Measurements from ENCODE around the gene NCAPD3. TPM values are rescaled to one million over a fixed set of nuclear protein-coding genes. Genes with fewer than 3 reads are reported as not detected.

The NCAPD3 gene
- total RNA-seq, 1 experiment from 2014 or later: 49.6 TPM

GRCh38 chr11:134267966-134268365, 44.2 kb upstream of the NCAPD3 start:
- no peaks in the 10 kb centered on the region for H3K36me3 ChIP-seq (ENCODE audit: low read depth)
- H3K27ac ChIP-seq: peak overlapping the region; percentile 66; the same call in 1 of the 2 replicates
- ChIA-PET CTCF (no interaction called here), POLR2A (ENCODE audit: unreplicated experiment) (no interaction called here)
- no peaks in the 10 kb centered on the region for H4K20me1 ChIP-seq (ENCODE audit: insufficient read depth)
- H3K9me2 ChIP-seq (ENCODE audit: insufficient read depth): no peaks in the 10 kb centered on the region
- peaks cover 33% of the 10 kb centered on the region for H3F3A ChIP-seq (ENCODE audit: insufficient read depth, low read depth)
- H3K4me2 ChIP-seq: peak overlapping the region; percentile 56; the same call in 1 of the 2 replicates
- intact Hi-C loops (cut with micrococcal nuclease; ENCODE audit: unreplicated experiment): no loop called here
- peaks cover 36% of the 10 kb centered on the region for H3K4me1 ChIP-seq (replicated peaks; ENCODE audit: insufficient read depth)
- H3K79me2 ChIP-seq (ENCODE audit: low read depth): no peaks in the 10 kb centered on the region
- H3K4me3 ChIP-seq: no peak overlapping the region
- DNase-seq: no peak
- TF ChIP-seq EZH2 (IDR thresholded peaks at IDR 0.05; ENCODE audit: low read depth) (no peak), CTCF (conservative IDR thresholded peaks at IDR 0.05) (no peak)
- H3K27me3 ChIP-seq (ENCODE audit: insufficient read depth, low read depth): no peaks in the 10 kb centered on the region
- H2AFZ ChIP-seq: no peak overlapping the region
- no TSS peak for BruUV-seq (replicated peaks)
- H3K9me3 ChIP-seq (ENCODE audit: insufficient read depth, low read depth): no peaks in the 10 kb centered on the region; the same call in 1 of the 2 replicates

- no TSS peak for BruUV-seq (replicated peaks)
- CTCF ChIA-PET: no interaction called here
Measured at GRCh38 chr11:134267461-134267860, 43.7 kb upstream of the NCAPD3 start.

GRCh38 chr11:134266841-134267251, 43.1 kb upstream of the NCAPD3 start:
- Histone ChIP-seq H3K4me3 (no peak overlapping the region), H3K4me2 (peak overlapping the region; percentile 56), H3K27ac (peak overlapping the region; percentile 66), H3F3A (ENCODE audit: insufficient read depth, low read depth) (peaks cover 33% of the 10 kb centered on the region), H2AFZ (0 out of 2 replicates have a peak overlapping the region, but pooled peaks have one; percentile 4), H3K36me3 (ENCODE audit: low read depth) (no peaks in the 10 kb centered on the region), H3K27me3 (ENCODE audit: insufficient read depth, low read depth) (no peaks in the 10 kb centered on the region), H3K9me2 (ENCODE audit: insufficient read depth) (no peaks in the 10 kb centered on the region), H3K79me2 (ENCODE audit: low read depth) (no peaks in the 10 kb centered on the region), H3K4me1 (replicated peaks; ENCODE audit: insufficient read depth) (peaks cover 36% of the 10 kb centered on the region), H4K20me1 (ENCODE audit: insufficient read depth) (no peaks in the 10 kb centered on the region), H3K9me3 (ENCODE audit: insufficient read depth, low read depth) (no peaks in the 10 kb centered on the region; the same call in 1 of the 2 replicates)
- TF ChIP-seq EZH2 (IDR thresholded peaks at IDR 0.05; ENCODE audit: low read depth) (no peak), CTCF (conservative IDR thresholded peaks at IDR 0.05) (no peak)
- DNase-seq: peak; percentile 22 to 99
- intact Hi-C loops (cut with micrococcal nuclease; ENCODE audit: unreplicated experiment): no loop called here
- ChIA-PET POLR2A (ENCODE audit: unreplicated experiment) (no interaction called here), CTCF (no interaction called here)
- BruUV-seq (replicated peaks): no TSS peak

More at GRCh38 chr11:134267461-134267860, 43.7 kb upstream of the NCAPD3 start:
- Histone ChIP-seq H2AFZ (no peak overlapping the region), H3K9me2 (ENCODE audit: insufficient read depth) (no peaks in the 10 kb centered on the region), H3K4me2 (peak overlapping the region; percentile 56), H3K4me3 (no peak overlapping the region), H3K36me3 (ENCODE audit: low read depth) (no peaks in the 10 kb centered on the region), H3K4me1 (replicated peaks; ENCODE audit: insufficient read depth) (peaks cover 36% of the 10 kb centered on the region), H3K27me3 (ENCODE audit: insufficient read depth, low read depth) (no peaks in the 10 kb centered on the region), H3F3A (ENCODE audit: insufficient read depth, low read depth) (peaks cover 33% of the 10 kb centered on the region), H4K20me1 (ENCODE audit: insufficient read depth) (no peaks in the 10 kb centered on the region), H3K9me3 (ENCODE audit: insufficient read depth, low read depth) (no peaks in the 10 kb centered on the region; the same call in 1 of the 2 replicates), H3K27ac (peak overlapping the region; percentile 66), H3K79me2 (ENCODE audit: low read depth) (no peaks in the 10 kb centered on the region)
- intact Hi-C loops (cut with micrococcal nuclease; ENCODE audit: unreplicated experiment): no loop called here
- no peak for TF ChIP-seq EZH2 (IDR thresholded peaks at IDR 0.05; ENCODE audit: low read depth)
- TF ChIP-seq CTCF (conservative IDR thresholded peaks at IDR 0.05): no peak
- POLR2A ChIA-PET (ENCODE audit: unreplicated experiment): no interaction called here
- DNase-seq: no peak
